ENCODE results near the gene SP140. TPM values are rescaled to one million over a fixed set of nuclear protein-coding genes. Genes with fewer than 3 reads are reported as not detected.

Gene SP140
- total RNA-seq, 2 experiments from 2014 or later = 4.8 to 6.4 TPM

DNA sequence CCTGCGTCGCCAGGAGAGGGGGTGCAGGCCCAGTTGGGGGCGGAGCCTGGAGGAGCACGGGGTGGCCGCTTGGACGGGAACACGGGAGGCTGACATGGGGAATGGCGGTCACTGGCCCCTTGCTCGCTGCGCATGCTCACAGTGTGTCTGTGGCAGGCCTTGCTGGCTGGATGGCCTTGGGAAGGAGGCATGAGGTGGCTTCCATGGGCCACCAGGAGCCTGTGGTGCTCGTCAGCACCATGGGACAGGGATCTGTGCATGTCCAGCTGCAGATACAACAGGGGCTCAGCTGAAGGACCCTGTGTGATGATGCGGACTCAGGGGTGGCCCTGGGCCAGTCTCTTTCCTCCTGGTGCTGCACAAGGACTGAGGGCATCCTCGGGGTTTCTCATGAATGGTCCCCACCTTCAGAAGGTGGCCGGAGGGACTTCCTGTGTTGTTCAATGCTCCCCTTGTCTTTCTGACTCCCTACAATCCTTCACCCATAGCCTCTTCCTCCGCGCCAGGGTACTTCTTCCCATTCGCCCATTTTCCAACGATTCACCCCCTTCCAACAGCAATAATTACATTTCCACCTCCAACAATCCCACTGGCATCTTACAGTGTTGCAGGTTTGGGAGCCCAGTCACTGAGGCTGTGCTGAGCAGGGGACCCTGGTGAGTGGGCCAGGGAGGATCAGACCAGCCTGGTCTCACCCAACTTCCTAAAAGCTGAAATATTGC lies 98.0 kb downstream of the SP140 start:
- H3K4me3 ChIP-seq (ENCODE audit: low read depth, low read length, poor library complexity, severe bottlenecking) = no peak overlapping the region
- TF ChIP-seq, protein P1, sequence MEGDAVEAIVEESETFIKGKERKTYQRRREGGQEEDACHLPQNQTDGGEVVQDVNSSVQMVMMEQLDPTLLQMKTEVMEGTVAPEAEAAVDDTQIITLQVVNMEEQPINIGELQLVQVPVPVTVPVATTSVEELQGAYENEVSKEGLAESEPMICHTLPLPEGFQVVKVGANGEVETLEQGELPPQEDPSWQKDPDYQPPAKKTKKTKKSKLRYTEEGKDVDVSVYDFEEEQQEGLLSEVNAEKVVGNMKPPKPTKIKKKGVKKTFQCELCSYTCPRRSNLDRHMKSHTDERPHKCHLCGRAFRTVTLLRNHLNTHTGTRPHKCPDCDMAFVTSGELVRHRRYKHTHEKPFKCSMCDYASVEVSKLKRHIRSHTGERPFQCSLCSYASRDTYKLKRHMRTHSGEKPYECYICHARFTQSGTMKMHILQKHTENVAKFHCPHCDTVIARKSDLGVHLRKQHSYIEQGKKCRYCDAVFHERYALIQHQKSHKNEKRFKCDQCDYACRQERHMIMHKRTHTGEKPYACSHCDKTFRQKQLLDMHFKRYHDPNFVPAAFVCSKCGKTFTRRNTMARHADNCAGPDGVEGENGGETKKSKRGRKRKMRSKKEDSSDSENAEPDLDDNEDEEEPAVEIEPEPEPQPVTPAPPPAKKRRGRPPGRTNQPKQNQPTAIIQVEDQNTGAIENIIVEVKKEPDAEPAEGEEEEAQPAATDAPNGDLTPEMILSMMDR (conservative IDR thresholded peaks at IDR 0.05; ENCODE audit: low read length) = no peak; the same call in 1 of the 2 replicates
- no peak for TF ChIP-seq EZH2phosphoT487 (IDR thresholded peaks at IDR 0.05; ENCODE audit: borderline replicate concordance, low read depth, low read length)
- no TSS peak for BruUV-seq (replicated peaks)
- intact Hi-C loops (cut with micrococcal nuclease; ENCODE audit: unreplicated experiment) = no loop called here
- H2AFZ ChIP-seq (ENCODE audit: low read length) = no peak overlapping the region
- ChIA-PET POLR2A (interaction anchor here (1.6 kb wide), 1 partner anchor 92 kb away, joined by 4 read pairs; the partner anchor contains the start of gene SP100), CTCF (ENCODE audit: unreplicated experiment) (no interaction called here)
- H3K9me2 ChIP-seq (ENCODE audit: insufficient read depth, low read length) = no peaks in the 10 kb centered on the region
- DNase-seq (ENCODE audit: low spot score) = no peak
- H3K4me1 ChIP-seq (ENCODE audit: insufficient read depth, low read length, poor library complexity, severe bottlenecking) = peaks cover 39% of the 10 kb centered on the region
- no peak overlapping the region for H3K4me2 ChIP-seq (ENCODE audit: low read length)
- H4K20me1 ChIP-seq (ENCODE audit: insufficient read depth, low read length) = no peaks in the 10 kb centered on the region
- no peak overlapping the region for H3K27ac ChIP-seq (ENCODE audit: low read depth, low read length, poor library complexity, severe bottlenecking)
- H3K36me3 ChIP-seq (ENCODE audit: insufficient read depth, low read length) = no peaks in the 10 kb centered on the region; the same call in 1 of the 2 replicates
- peaks cover 11% of the 10 kb centered on the region; the same call in 1 of the 2 replicates for H3K9me3 ChIP-seq (ENCODE audit: low read length)
- peaks cover 11% of the 10 kb centered on the region; the same call in 1 of the 2 replicates for H3K79me2 ChIP-seq (ENCODE audit: insufficient read depth, low read depth, low read length)

DNA sequence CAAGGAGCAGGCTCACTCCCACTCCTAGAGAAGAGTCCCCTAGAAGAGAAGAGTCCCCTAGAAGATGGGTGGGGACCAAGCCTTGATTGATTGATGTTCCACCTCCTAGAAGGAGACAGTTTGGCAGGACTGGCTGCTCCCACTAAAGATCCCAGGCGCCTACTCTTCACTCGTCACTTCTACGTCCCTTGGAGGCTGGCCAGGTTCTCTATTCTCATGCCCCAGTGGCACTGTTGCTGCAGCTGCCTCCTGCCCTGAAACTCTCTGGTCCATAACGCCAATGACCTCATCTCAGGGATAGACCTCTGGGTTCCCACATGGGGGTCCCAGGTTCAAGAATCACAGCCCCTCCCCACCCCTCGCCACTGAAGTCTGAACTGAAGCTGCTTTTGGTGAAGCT lies 99.0 kb downstream of the SP140 start:
- Histone ChIP-seq H3K4me1 (ENCODE audit: insufficient read depth, low read length, poor library complexity, severe bottlenecking) (peaks cover 33% of the 10 kb centered on the region), H3K79me2 (ENCODE audit: insufficient read depth, low read depth, low read length) (peaks cover 16% of the 10 kb centered on the region; the same call in 1 of the 2 replicates), H4K20me1 (ENCODE audit: insufficient read depth, low read length) (no peaks in the 10 kb centered on the region), H3K4me2 (ENCODE audit: low read length) (no peak overlapping the region), H3K9me3 (ENCODE audit: low read length) (peaks cover 11% of the 10 kb centered on the region; the same call in 1 of the 2 replicates), H3K9me2 (ENCODE audit: insufficient read depth, low read length) (no peaks in the 10 kb centered on the region), H2AFZ (ENCODE audit: low read length) (no peak overlapping the region), H3K27ac (ENCODE audit: low read depth, low read length, poor library complexity, severe bottlenecking) (no peak overlapping the region), H3K4me3 (ENCODE audit: low read depth, low read length, poor library complexity, severe bottlenecking) (no peak overlapping the region), H3K36me3 (ENCODE audit: insufficient read depth, low read length) (no peaks in the 10 kb centered on the region; the same call in 1 of the 2 replicates)
- CTCF ChIA-PET (ENCODE audit: unreplicated experiment) = no interaction called here
- POLR2A ChIA-PET = interaction anchor here (0.8 to 1.6 kb wide), 2 partner anchors 10 to 91 kb away, joined by 3 to 4 read pairs; partner anchors contain the start of gene SP100
- BruUV-seq (replicated peaks) = no TSS peak
- DNase-seq (ENCODE audit: low spot score) = no peak
- intact Hi-C loops (cut with micrococcal nuclease; ENCODE audit: unreplicated experiment) = no loop called here
- TF ChIP-seq EZH2phosphoT487 (IDR thresholded peaks at IDR 0.05; ENCODE audit: borderline replicate concordance, low read depth, low read length) = no peak

DNA sequence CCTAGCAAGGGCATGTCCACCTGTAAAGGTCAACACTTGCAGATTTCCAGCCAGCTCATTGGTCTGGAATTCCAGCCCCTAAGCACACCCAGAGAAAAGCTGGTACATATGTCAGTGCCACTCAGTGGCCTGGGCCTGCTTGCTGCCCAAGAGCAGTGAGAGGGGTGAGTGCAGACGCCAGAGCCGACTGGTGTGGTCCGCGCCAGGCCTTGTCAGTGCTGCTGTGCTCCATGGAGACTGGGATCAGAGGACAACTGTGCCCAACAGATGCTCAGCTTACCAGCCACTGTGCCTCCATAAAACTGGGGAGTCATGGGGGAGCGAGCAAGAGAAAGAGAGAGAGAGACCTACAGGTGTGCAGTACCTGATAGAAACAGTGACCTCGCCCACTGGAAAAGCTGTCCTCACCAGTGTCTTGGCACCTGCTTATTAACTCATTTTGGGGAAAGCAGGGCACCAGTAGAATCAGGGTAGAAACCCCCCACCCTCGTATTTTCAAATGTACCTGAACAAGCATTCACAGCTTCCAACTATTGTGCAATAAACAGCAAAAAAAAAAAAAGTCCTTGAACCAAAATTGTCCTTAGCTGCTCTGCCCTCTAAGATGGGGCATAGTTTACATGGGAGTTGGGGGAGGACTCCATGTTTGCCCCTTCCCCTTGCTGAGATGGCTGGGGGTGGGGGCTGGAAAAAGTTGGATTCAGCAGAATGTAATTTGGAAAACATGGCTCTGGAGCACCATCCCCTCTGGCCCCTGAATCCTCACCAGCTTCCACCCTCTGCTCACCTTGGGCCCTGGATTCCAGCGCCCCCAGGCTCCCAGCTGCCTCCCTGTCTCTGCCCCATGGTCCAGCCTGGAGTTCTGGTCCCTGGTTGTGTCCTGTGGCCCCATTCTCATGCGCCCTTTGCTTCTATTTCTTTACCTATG lies 100.0 kb downstream of the SP140 start:
- H3K27ac ChIP-seq (ENCODE audit: low read depth, low read length, poor library complexity, severe bottlenecking) = no peak overlapping the region
- peaks cover 29% of the 10 kb centered on the region for H3K4me1 ChIP-seq (ENCODE audit: insufficient read depth, low read length, poor library complexity, severe bottlenecking)

More for the DNA sequence above, 100.0 kb downstream of the SP140 start:
- Histone ChIP-seq H3K4me3 (ENCODE audit: low read depth, low read length, poor library complexity, severe bottlenecking) (no peak overlapping the region), H3K79me2 (ENCODE audit: insufficient read depth, low read depth, low read length) (peaks cover 16% of the 10 kb centered on the region; the same call in 1 of the 2 replicates), H3K9me3 (ENCODE audit: low read length) (peaks cover 11% of the 10 kb centered on the region; the same call in 1 of the 2 replicates), H2AFZ (ENCODE audit: low read length) (no peak overlapping the region), H3K9me2 (ENCODE audit: insufficient read depth, low read length) (no peaks in the 10 kb centered on the region), H3K4me2 (ENCODE audit: low read length) (0 out of 2 replicates have a peak overlapping the region, but pooled peaks have one; percentile 15), H3K36me3 (ENCODE audit: insufficient read depth, low read length) (no peaks in the 10 kb centered on the region; the same call in 1 of the 2 replicates), H4K20me1 (ENCODE audit: insufficient read depth, low read length) (no peaks in the 10 kb centered on the region)
- intact Hi-C loops (cut with micrococcal nuclease; ENCODE audit: unreplicated experiment) = loop anchor here (2.0 to 5.0 kb wide), 4 partner anchors 92 to 277 kb away; partner anchors contain the start of gene SP100
- POLR2A ChIA-PET = interaction anchor here (0.6 kb wide), 1 partner anchor 82 kb away, joined by 3 read pairs; no protein-coding TSS in a partner anchor
- CTCF ChIA-PET (ENCODE audit: unreplicated experiment) = no interaction called here
- no TSS peak for BruUV-seq (replicated peaks)
- DNase-seq (ENCODE audit: low spot score) = no peak
- TF ChIP-seq, protein P1 (conservative IDR thresholded peaks at IDR 0.05; ENCODE audit: low read length) = no peak
- TF ChIP-seq EZH2phosphoT487 (IDR thresholded peaks at IDR 0.05; ENCODE audit: borderline replicate concordance, low read depth, low read length) = no peak

Data from OCI-LY7 (cell line).